ENCODE measurements around the gene PSD4. TPM values are rescaled to one million over a fixed set of nuclear protein-coding genes. Genes with fewer than 3 reads are reported as not detected.

The PSD4 gene
- total RNA-seq, 2 experiments from 2014 or later: 232 to 274 TPM

DNA sequence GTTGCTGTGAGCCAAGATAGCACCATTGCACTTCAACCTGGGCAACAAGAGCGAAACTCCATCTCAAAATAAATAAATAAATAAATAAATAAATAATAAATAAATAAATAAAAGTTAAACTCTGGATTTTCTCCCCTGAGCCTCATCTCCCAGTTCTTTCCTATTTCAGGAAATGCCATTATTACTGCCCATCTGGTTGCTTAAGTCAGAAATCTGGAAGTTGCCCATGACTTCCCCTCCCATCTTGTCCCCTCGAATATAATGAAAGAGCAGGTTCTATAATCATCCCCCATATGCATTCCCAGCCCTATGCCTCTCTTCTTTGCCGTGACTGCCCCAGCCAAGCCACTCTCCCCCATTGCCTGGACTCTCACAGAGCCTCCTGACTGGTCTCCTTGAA, 4.2 kb upstream of the PSD4 start:
- Mint-ChIP-seq H3K36me3 (ENCODE audit: low read depth) (peaks cover 36% of the 10 kb centered on the region), H3K9me3 (ENCODE audit: low read depth) (peaks cover 8% of the 10 kb centered on the region), H3K4me3 (no peak overlapping the region), H3K27me3 (no peaks in the 10 kb centered on the region), H3K4me1 (peaks cover 69% of the 10 kb centered on the region), H3K27ac (peak overlapping the region; percentile 16)
- no peak for DNase-seq
- ATAC-seq: no peak
- POLR2A ChIA-PET: no interaction called here
- CTCF ChIA-PET: no interaction called here
- intact Hi-C loops (cut with DNase I, micrococcal nuclease): no loop called here

- intact Hi-C loops (cut with DNase I, micrococcal nuclease): loop anchor here in 1 of 2 experiments (10.0 kb wide), 1 partner anchor 627 kb away; the partner anchor contains the start of gene POLR1B
- peaks cover 73% of the 10 kb centered on the region for H3K4me1 Mint-ChIP-seq
- DNase-seq (peak; percentile 39), ATAC-seq (peak; percentile 3)
- POLR2A ChIA-PET: no interaction called here
- CTCF ChIA-PET: interaction anchor here (1.2 to 6.6 kb wide), 4 partner anchors 14 to 34 kb away, joined by 4 to 95 read pairs (median 39); no protein-coding TSS in a partner anchor
- peak overlapping the region; percentile 99 for H3K27ac Mint-ChIP-seq
- H3K36me3 Mint-ChIP-seq (ENCODE audit: low read depth): peaks cover 53% of the 10 kb centered on the region
- peaks cover 8% of the 10 kb centered on the region for H3K9me3 Mint-ChIP-seq (ENCODE audit: low read depth)
- no peaks in the 10 kb centered on the region for H3K27me3 Mint-ChIP-seq
- H3K4me3 Mint-ChIP-seq: no peak overlapping the region
Observed at GRCh38 chr2:113171334-113172075, 2.3 kb upstream of the PSD4 start.

DNA sequence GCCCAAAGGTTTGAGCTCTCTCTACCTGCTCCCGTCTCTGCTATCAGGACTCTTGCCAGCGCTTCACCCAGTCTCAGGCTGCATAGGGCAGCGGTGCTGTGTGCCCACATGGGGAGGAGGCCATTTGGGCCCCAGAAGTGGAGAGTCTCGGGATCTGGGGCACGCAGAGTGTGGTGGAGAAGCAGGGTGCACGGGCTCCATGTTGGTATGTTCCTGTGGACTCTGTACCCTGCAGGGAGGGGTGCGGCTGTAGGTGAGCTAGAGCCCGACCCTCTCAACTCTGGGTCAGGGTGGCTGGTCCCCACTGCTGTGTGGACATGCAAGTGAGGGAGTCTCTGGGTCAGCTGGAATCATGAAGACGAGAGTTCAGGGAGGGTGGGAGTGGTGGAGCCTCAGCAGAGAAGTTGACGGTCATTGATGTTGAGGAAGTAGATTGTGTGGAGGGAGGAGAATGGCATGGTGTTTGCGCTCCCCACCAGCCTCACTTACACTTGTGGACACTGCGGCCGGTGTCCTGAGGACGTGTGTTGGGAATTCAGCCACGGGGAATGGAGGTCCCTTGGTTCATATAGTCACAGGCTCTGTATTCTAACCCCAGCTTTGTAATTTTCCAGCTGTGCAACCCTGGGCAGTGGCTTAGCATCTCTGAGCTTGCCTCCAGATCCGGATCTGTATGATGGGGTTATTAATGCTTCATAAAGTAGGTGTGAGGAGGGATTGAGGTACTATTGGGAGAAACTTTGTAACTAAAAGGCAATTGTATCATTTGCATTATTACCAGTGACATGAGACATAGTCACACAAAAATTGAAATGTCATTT, 840 bp upstream of the PSD4 start:
- CTCF ChIA-PET: interaction anchor here (0.6 to 6.6 kb wide), 14 partner anchors 7 to 361 kb away, joined by 3 to 95 read pairs (median 4); no protein-coding TSS in a partner anchor

DNA sequence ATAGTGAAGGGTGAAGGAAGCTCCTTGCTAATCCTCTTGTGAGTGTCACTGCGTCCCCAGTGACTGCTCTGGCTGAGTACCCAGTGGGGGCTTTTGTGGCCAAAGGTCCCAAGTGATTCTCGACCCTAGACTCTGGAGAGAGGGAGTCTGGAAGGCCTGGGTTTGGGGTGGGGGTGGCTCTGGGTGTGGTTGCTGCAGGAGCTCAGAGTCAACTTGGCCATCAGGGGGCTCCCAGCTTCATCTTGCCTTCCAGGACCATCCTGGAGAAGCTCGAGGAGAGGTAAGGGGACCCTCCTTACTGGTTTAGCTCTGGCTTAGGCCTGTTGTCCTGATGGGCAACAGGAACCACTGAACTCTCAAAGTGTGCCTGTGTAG, 592 bp downstream of the PSD4 start:
- DNase-seq (peak; percentile 49), ATAC-seq (no peak)
- ChIA-PET POLR2A (interaction anchor here (0.8 to 2.1 kb wide), 7 partner anchors 9 to 116 kb away, joined by 3 to 22 read pairs (median 6); partner anchors contain the start of gene IL36RN), CTCF (interaction anchor here (0.6 to 6.6 kb wide), 15 partner anchors 9 to 216 kb away, joined by 3 to 95 read pairs (median 9); no protein-coding TSS in a partner anchor)
- H3K4me1 Mint-ChIP-seq: peaks cover 75% of the 10 kb centered on the region
- H3K9me3 Mint-ChIP-seq (ENCODE audit: low read depth): peaks cover 8% of the 10 kb centered on the region
- intact Hi-C loops (cut with DNase I, micrococcal nuclease): loop anchor here (1.0 to 10.0 kb wide), 3 partner anchors 36 to 630 kb away; partner anchors contain the start of gene POLR1B (in 1 of the 2)
- H3K36me3 Mint-ChIP-seq (ENCODE audit: low read depth): peaks cover 74% of the 10 kb centered on the region
- peak overlapping the region; percentile 91 for H3K4me3 Mint-ChIP-seq
- H3K27ac Mint-ChIP-seq: peak overlapping the region; percentile 99
- H3K27me3 Mint-ChIP-seq: no peaks in the 10 kb centered on the region

More for the DNA sequence above, 840 bp upstream of the PSD4 start:
- peaks cover 73% of the 10 kb centered on the region for H3K4me1 Mint-ChIP-seq
- H3K9me3 Mint-ChIP-seq (ENCODE audit: low read depth): peaks cover 8% of the 10 kb centered on the region
- intact Hi-C loops (cut with DNase I, micrococcal nuclease): loop anchor here in 1 of 2 experiments (1.0 to 10.0 kb wide), 2 partner anchors 16 to 628 kb away; partner anchors contain the start of gene POLR1B
- no peak for DNase-seq
- peaks cover 66% of the 10 kb centered on the region for H3K36me3 Mint-ChIP-seq (ENCODE audit: low read depth)
- H3K27ac Mint-ChIP-seq: peak overlapping the region; percentile 99
- no peaks in the 10 kb centered on the region for H3K27me3 Mint-ChIP-seq
- POLR2A ChIA-PET: interaction anchor here (0.6 to 2.1 kb wide), 6 partner anchors 8 to 114 kb away, joined by 3 to 22 read pairs (median 7); partner anchors contain the start of gene IL36RN
- peak overlapping the region; percentile 91 for H3K4me3 Mint-ChIP-seq
- ATAC-seq: no peak

DNA sequence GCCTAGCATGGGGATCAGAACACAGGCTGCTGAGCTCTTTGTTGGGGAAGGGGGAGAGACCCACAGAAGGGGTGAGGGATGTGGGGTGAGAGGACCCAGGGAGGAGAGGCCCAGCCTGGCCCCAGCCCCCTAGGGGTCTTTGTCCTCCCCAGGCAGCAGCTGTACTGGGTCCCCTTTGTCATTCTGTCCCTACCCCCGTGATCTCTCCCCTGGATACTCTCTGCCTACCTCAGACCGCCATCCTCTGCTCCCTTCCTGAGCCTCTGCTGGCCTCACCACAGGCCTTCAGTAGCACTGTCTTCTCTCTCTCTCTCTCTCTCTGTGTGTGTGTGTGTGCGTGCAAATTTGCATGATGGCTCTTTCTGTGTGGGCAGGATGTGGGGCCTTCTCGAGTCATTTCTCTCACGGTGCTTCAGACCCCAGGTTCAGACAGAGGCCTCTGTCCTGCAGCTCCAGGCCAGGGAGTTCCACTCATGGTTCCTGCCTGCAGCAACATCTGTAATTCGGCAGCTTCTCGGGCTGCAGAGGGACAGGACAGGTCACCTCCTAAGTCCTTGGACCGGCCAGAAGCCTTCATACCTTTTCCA, 1.4 kb downstream of the PSD4 start:
- Mint-ChIP-seq H3K27me3 (no peaks in the 10 kb centered on the region), H3K4me1 (peaks cover 76% of the 10 kb centered on the region), H3K36me3 (ENCODE audit: low read depth) (peaks cover 74% of the 10 kb centered on the region), H3K9me3 (ENCODE audit: low read depth) (peaks cover 8% of the 10 kb centered on the region), H3K4me3 (peak overlapping the region; percentile 91), H3K27ac (peak overlapping the region; percentile 99)
- ATAC-seq (peak; percentile 52), DNase-seq (peak; percentile 86)
- intact Hi-C loops (cut with DNase I, micrococcal nuclease): loop anchor here (1.0 to 10.0 kb wide), 4 partner anchors 17 to 630 kb away; partner anchors contain the start of gene POLR1B (in 1 of the 2)
- POLR2A ChIA-PET: interaction anchor here (0.8 to 2.1 kb wide), 7 partner anchors 10 to 71 kb away, joined by 3 to 22 read pairs (median 3); no protein-coding TSS in a partner anchor
- CTCF ChIA-PET: interaction anchor here (0.6 to 6.6 kb wide), 17 partner anchors 8 to 215 kb away, joined by 3 to 95 read pairs (median 9); no protein-coding TSS in a partner anchor

- ATAC-seq: no peak
- H3K9me3 Mint-ChIP-seq (ENCODE audit: low read depth): peaks cover 7% of the 10 kb centered on the region
- peak overlapping the region; percentile 99 for H3K27ac Mint-ChIP-seq
- ChIA-PET CTCF (interaction anchor here (1.3 to 6.6 kb wide), 12 partner anchors 7 to 106 kb away, joined by 3 to 95 read pairs (median 10); no protein-coding TSS in a partner anchor), POLR2A (interaction anchor here (1.0 to 1.2 kb wide), 2 partner anchors 16 to 18 kb away, joined by 3 read pairs; no protein-coding TSS in a partner anchor)
- H3K4me1 Mint-ChIP-seq: peaks cover 80% of the 10 kb centered on the region
- peaks cover 81% of the 10 kb centered on the region for H3K36me3 Mint-ChIP-seq (ENCODE audit: low read depth)
- peak overlapping the region; percentile 91 for H3K4me3 Mint-ChIP-seq
- intact Hi-C loops (cut with DNase I, micrococcal nuclease): loop anchor here (1.0 to 10.0 kb wide), 5 partner anchors 18 to 631 kb away; partner anchors contain the start of gene POLR1B (in 1 of the 2)
- DNase-seq: peak; percentile 63
- H3K27me3 Mint-ChIP-seq: no peaks in the 10 kb centered on the region
Observed at GRCh38 chr2:113175736-113176695, 2.2 kb downstream of the PSD4 start.

- ATAC-seq (no peak), DNase-seq (no peak)
- Mint-ChIP-seq H3K9me3 (ENCODE audit: low read depth) (peaks cover 1% of the 10 kb centered on the region), H3K36me3 (ENCODE audit: low read depth) (peaks cover 76% of the 10 kb centered on the region), H3K4me1 (peaks cover 80% of the 10 kb centered on the region), H3K4me3 (peak overlapping the region; percentile 91), H3K27me3 (no peaks in the 10 kb centered on the region), H3K27ac (peak overlapping the region; percentile 90)
- POLR2A ChIA-PET: no interaction called here
- intact Hi-C loops (cut with DNase I, micrococcal nuclease): loop anchor here in 1 of 2 experiments (2.0 to 10.0 kb wide), 2 partner anchors 96 to 632 kb away; partner anchors contain the start of gene POLR1B
- CTCF ChIA-PET: interaction anchor here (1.8 to 7.7 kb wide), 6 partner anchors 20 to 73 kb away, joined by 9 to 95 read pairs (median 38); no protein-coding TSS in a partner anchor
Observed at GRCh38 chr2:113176696-113177355, 3.1 kb downstream of the PSD4 start.

DNA sequence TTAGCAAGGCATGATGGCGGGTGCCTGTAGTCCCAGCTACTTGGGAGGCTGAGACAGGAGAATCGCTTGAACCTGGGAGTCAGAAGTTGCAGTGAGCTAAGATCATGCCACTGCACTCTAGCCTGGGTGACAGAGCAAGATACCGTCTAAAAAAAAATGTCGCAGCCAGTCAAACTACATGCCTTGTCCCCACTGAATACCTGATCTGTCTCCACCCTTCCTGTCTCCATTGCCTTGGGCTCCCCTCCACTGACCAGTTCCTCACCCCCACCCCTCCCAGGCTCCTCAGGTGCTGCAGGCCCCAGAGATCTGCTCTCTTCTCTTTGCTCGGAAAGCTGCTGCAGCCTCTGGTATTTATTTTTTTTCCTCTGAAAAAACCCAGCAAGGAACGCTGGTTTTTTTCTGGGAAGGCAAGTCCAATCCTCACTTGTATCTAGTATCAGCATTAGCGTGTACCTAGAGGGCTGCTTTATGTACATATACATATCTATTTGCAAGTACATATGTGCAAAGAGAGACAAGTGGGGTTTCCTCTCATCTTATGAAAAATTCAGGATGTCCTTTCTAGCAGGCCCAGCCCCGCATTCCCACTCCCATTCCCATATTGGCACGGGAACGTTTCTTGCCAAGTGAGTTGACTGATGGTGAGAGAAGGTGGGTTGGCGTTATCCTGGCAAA, 4.4 kb downstream of the PSD4 start:
- DNase-seq (no peak), ATAC-seq (no peak)
- Mint-ChIP-seq H3K4me3 (peak overlapping the region; percentile 91), H3K4me1 (peaks cover 77% of the 10 kb centered on the region), H3K27me3 (no peaks in the 10 kb centered on the region), H3K27ac (peak overlapping the region; percentile 92), H3K36me3 (ENCODE audit: low read depth) (peaks cover 86% of the 10 kb centered on the region), H3K9me3 (ENCODE audit: low read depth) (no peaks in the 10 kb centered on the region)
- intact Hi-C loops (cut with DNase I, micrococcal nuclease): loop anchor here in 1 of 2 experiments (10.0 kb wide), 1 partner anchor 633 kb away; the partner anchor contains the start of gene POLR1B
- ChIA-PET POLR2A (no interaction called here), CTCF (interaction anchor here (0.5 to 7.7 kb wide), 5 partner anchors 11 to 98 kb away, joined by 3 to 93 read pairs (median 7); no protein-coding TSS in a partner anchor)

DNA sequence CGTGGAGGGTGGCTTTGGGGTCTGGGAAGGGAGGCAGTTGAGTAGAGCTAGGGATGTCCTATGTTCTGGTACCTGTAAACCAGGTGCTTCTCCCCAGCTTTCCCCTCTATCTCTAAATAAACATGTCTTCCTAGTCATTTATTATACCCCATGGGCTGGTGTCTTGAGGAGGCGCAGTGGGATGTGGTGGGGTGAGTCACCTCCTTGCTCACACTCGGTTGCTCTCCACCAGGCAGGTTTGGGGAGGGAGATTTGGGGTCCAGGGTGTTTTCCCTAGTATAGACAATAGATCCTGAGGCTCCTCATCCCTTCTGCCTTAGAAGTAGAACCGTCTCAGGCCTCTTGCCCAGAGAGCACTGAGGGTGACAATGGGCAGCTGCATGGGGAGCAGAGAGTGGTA, 5.1 kb downstream of the PSD4 start:
- Mint-ChIP-seq H3K27me3 (no peaks in the 10 kb centered on the region), H3K27ac (peak overlapping the region; percentile 92), H3K9me3 (ENCODE audit: low read depth) (no peaks in the 10 kb centered on the region), H3K4me3 (peak overlapping the region; percentile 91), H3K36me3 (ENCODE audit: low read depth) (peaks cover 88% of the 10 kb centered on the region), H3K4me1 (peaks cover 78% of the 10 kb centered on the region)
- peak; percentile 78 for DNase-seq
- ATAC-seq: peak; percentile 52
- POLR2A ChIA-PET: no interaction called here
- intact Hi-C loops (cut with DNase I, micrococcal nuclease): loop anchor here in 1 of 2 experiments (10.0 kb wide), 1 partner anchor 634 kb away; the partner anchor contains the start of gene POLR1B
- CTCF ChIA-PET: interaction anchor here (0.5 to 7.7 kb wide), 4 partner anchors 11 to 99 kb away, joined by 3 to 93 read pairs (median 6); no protein-coding TSS in a partner anchor
